Fibroblast of villous mesenchyme (primary cell): ENCODE data around the gene MAPT. TPM values are rescaled to one million over a fixed set of nuclear protein-coding genes. Genes with fewer than 3 reads are reported as not detected.

Source experiments
- DNase-seq: peaks from one replicate; pipeline ENCODE4 v3.0.0-alpha.2; 2010; ENCODE audit warnings: low read depth
- H3K4me3 ChIP-seq: 2 replicates; pipeline ENCODE4 v1.5.1; 2011; ENCODE audit warnings: low read depth, mild to moderate bottlenecking, low read length
- total RNA-seq: library from RNA; depleted of rRNA; stranded (reverse); fragments of >200 nt; gene quantifications from 2 replicates; pipeline ENCODE4 v1.2.3, GENCODE V29; 2012
- TF ChIP-seq, protein P1 (sequence below): IDR thresholded peaks from 2 replicates; pipeline ENCODE4 v1.5.1; 2012; ENCODE audit warnings: low read depth, mild to moderate bottlenecking, low read length; ENCODE audit not compliant: insufficient read depth

MAPT gene
- total RNA-seq, 1 donor, result not detected

DNA sequence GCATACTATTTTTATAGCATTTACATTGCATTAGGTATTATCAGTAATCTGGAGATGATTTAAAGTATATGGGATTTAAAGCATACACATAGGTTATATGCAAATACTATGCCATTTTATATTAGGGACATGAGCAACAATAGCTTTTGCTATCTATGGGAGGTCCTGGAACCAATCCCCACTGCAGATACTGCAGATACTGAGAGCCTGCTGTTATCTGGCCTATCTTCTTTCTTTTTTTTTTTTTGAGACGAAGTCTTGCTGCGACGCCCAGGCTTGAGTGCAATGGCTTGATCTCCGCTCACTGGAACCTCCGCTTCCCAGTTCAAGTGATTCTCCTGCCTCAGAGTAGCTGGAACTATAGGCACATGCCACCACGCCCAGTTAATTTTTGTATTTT, 142.1 kb downstream of the MAPT start:
- no peak overlapping the region for H3K4me3 ChIP-seq
- TF ChIP-seq, protein P1, sequence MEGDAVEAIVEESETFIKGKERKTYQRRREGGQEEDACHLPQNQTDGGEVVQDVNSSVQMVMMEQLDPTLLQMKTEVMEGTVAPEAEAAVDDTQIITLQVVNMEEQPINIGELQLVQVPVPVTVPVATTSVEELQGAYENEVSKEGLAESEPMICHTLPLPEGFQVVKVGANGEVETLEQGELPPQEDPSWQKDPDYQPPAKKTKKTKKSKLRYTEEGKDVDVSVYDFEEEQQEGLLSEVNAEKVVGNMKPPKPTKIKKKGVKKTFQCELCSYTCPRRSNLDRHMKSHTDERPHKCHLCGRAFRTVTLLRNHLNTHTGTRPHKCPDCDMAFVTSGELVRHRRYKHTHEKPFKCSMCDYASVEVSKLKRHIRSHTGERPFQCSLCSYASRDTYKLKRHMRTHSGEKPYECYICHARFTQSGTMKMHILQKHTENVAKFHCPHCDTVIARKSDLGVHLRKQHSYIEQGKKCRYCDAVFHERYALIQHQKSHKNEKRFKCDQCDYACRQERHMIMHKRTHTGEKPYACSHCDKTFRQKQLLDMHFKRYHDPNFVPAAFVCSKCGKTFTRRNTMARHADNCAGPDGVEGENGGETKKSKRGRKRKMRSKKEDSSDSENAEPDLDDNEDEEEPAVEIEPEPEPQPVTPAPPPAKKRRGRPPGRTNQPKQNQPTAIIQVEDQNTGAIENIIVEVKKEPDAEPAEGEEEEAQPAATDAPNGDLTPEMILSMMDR, result no peak
- DNase-seq, result no peak

DNA sequence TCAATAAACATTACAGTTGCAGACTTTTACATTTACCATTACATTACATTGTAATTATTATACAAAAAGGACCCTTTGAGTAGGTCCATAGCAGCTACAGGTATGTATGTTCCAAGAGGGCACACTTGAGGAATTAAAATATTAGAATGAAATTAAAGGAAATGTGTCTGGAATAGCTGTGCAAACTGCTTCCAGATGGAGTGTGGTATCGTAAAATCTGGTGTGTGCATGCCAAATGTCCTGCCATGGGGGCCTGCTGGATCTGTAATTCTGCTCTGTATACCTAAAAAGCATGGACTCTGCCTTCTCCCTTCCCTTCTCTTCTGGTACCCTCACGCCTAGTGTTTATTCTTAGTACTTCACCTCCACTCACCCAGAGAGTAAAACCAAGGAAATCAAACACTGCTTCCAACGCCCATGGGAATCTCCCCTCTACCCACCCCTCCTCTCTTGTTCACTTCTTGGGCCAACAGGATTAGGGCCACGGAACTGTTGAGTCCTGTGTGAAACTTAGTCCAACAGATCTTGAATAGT, 143.4 kb downstream of the MAPT start:
- no peak for DNase-seq
- TF ChIP-seq, protein P1, result no peak
- H3K4me3 ChIP-seq, result no peak overlapping the region

DNA sequence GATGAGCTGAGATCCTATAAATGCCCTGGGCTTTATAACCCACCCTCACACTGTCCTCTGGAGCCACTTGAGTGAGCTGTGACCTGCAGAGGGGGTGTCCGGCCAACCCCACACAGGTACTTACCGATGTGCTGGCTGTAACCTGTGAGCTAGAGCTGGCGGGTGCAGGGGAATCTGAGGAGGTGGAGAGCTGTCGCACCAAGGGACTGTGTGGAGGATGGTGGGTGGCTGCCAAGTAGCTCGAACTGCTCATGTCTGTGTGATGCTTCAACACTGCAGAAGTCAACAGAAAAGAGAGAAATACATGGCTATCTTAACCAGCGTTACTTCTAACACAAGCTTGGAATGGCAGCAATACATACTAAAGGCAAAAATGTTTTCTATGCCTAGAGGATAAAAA, 144.1 kb downstream of the MAPT start:
- no peak for DNase-seq
- TF ChIP-seq, protein P1, result no peak
- no peak overlapping the region for H3K4me3 ChIP-seq

DNA sequence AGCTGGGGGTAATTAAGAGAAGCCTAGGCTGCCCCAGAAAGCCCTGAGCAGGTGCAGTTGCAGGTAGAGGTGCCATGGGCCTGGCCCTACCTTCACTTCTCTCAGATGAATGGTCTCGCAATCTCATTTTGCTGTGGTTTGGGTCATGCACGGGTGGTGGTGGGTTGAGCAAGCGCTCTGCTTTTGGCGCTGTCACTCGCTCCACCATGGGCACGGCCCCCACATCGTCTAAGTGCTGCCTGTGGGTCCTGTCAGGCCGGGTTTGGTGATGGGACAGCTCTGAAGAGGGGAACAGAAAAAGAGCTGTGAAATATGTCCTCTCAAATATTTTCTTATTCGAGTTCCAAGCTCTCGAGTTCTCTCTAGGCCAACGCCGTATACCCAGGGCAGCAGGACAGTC, 144.6 kb downstream of the MAPT start:
- DNase-seq, result no peak
- TF ChIP-seq, protein P1, result no peak

DNA sequence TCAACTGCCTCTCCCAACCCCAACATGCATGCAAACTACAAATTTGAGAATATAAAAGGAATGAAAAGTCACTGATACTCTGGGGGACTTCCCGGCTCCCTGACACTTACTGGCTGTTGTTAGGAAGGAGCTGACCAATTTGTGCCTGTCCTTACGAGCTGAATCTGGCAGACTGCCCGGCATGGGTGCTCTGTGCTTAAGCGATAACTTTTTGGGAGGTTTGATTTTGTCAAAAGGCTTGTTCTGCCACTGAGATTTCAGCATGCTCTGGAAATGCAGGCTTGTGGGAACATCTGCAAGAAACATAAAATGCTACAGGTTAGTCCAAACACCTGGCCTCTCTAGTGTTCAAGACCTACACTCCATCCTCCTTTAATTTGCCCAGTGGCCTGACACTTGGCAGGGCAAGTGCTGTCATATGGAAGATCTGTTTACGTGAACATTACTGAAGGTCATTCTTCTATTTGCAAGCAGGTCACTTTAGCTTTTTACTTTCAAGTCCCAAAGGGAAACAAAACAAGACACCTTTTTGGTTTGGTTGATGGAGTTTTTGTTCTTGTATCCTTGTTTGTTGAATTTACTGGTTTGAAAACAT, 145.3 kb downstream of the MAPT start:
- TF ChIP-seq, protein P1, result no peak
- DNase-seq, result no peak
- no peak overlapping the region for H3K4me3 ChIP-seq

More for the DNA sequence above, 144.6 kb downstream of the MAPT start:
- no peak overlapping the region for H3K4me3 ChIP-seq

DNA sequence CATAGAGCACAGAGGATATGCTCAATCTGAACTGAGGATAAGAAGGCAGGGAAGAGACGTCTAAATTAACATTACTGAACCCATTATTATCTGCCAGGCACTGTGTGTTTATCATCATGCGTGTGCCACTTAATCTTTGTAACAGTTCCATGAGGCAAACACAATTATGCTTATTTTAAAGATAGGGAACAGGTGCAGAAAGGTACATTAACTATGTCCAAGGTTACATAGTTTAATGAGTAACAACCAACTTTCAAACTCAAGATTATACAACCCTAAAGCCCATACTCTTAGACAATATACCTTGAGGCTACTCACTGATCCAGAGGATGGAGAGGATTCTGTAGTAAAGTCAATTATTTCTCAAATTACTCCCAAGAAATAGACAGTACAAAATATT, 147.9 kb downstream of the MAPT start:
- DNase-seq, result no peak
- no peak overlapping the region for H3K4me3 ChIP-seq
- TF ChIP-seq, protein P1, result no peak

DNA sequence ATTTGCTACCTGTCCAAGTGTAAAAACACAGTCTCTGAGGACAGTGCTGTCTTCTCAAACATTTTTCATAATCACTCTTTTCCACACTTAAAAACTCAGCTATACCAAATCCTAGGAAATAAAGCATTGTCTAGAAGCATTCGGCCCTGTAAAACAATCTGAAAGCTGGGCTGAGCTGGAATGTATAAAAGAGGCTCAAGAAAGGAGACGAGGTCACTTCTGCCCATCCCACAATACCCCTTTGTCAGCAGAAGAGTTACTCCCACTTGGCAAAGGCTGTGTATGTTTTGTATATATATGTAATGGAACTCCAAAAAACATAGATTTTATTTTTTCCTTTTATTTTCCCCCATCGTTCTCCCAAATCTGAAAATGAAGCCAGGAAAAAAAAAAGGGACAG, 148.6 kb downstream of the MAPT start:
- H3K4me3 ChIP-seq, result no peak overlapping the region
- DNase-seq, result no peak
- TF ChIP-seq, protein P1, result no peak
